NCI-H2107 (cell line): ENCODE measurements around the gene RAB25.

ENCODE experiments used
- DNase-seq: peaks from one replicate; lab custom pipeline; 2025; lab: John Stamatoyannopoulos, UW

RAB25 gene

GRCh38 chr1:156117414-156118176, 56.6 kb downstream of the RAB25 start:
- no peak for DNase-seq

DNA sequence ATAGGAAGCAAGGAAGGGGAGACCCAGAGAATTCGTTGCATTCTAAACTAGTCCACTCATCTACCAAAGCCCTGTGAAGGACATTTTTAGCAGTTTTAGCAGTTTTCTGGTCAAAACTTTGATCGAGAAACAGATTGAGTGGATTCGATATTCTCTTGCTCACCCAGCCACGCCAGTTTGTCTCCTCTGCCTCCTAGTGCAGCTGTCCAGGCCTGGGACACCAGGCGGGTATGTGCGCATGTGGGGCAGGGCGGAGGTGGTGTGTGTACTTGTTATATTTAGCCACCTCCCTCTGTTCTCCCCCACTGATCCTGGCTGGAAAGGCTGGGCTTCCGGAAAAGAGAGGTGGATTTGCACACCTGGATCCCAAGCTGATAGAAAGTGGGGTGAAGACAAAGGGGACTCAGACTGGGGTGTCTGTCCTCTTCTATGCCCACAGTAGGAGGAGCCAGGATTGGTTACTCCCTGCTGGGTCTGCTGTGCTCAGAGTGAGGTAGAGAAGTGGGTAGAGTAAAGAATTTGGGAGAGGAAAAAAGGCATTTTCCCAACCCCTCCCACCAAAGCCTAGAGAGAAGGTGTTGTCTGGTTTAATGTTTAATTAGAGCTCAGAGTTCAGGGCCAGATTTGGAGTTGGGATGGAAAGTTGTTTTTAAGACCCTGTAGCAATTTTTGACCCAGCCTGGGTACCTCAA, 57.4 kb downstream of the RAB25 start:
- DNase-seq: no peak

- no peak for DNase-seq
Measured at GRCh38 chr1:156119503-156120209, 58.7 kb downstream of the RAB25 start.
